ENCODE data around the gene ACTL10. TPM values are rescaled to one million over a fixed set of nuclear protein-coding genes. Genes with fewer than 3 reads are reported as not detected.

Gene ACTL10
- total RNA-seq, 1 donor from 2014 or later = 3.6 TPM

GRCh38 chr20:33673114-33673409, 6.3 kb downstream of the ACTL10 start:
- peak overlapping the region; percentile 48 for H3K4me3 ChIP-seq (ENCODE audit: low read depth, low read length)
- no peak for TF ChIP-seq CTCF (IDR thresholded peaks at IDR 0.05; ENCODE audit: insufficient read depth, low read length, poor library complexity, severe bottlenecking)
- no peaks in the 10 kb centered on the region for H3K27me3 ChIP-seq (ENCODE audit: control insufficient read depth, insufficient read depth, low read length)

GRCh38 chr20:33673410-33674293, 6.9 kb downstream of the ACTL10 start:
- no peaks in the 10 kb centered on the region for H3K36me3 ChIP-seq (ENCODE audit: control insufficient read depth, insufficient read depth, low read length)
- TF ChIP-seq CTCF (IDR thresholded peaks at IDR 0.05; ENCODE audit: insufficient read depth, low read length, poor library complexity, severe bottlenecking) = no peak
- DNase-seq (ENCODE audit: low read depth) = no peak
- H3K4me3 ChIP-seq (ENCODE audit: low read depth, low read length) = peak overlapping the region; percentile 48
- H3K27me3 ChIP-seq (ENCODE audit: control insufficient read depth, insufficient read depth, low read length) = no peaks in the 10 kb centered on the region

More at GRCh38 chr20:33673114-33673409, 6.3 kb downstream of the ACTL10 start:
- H3K36me3 ChIP-seq (ENCODE audit: control insufficient read depth, insufficient read depth, low read length) = no peaks in the 10 kb centered on the region
- DNase-seq (ENCODE audit: low read depth) = no peak

- Histone ChIP-seq H3K4me3 (ENCODE audit: low read depth, low read length) (peak within 1 kb of the TSS; percentile 48), H3K27me3 (ENCODE audit: control insufficient read depth, insufficient read depth, low read length) (no peaks in the 10 kb centered on the region), H3K36me3 (ENCODE audit: control insufficient read depth, insufficient read depth, low read length) (no peaks in the 10 kb centered on the region)
- no peak for DNase-seq (ENCODE audit: low read depth)
- TF ChIP-seq CTCF (IDR thresholded peaks at IDR 0.05; ENCODE audit: insufficient read depth, low read length, poor library complexity, severe bottlenecking) = no peak
These were observed 7.8 kb downstream of the ACTL10 start, which contains the start of gene NECAB3 for GRCh38 chr20:33674294-33675135. TSS of gene NECAB3 (minus strand) at chr20:33674428. CDS start at chr20:33674352, 76 bp downstream.

GRCh38 chr20:33675136-33675959, 8.6 kb downstream of the ACTL10 start:
- Histone ChIP-seq H3K27me3 (ENCODE audit: control insufficient read depth, insufficient read depth, low read length) (no peaks in the 10 kb centered on the region), H3K36me3 (ENCODE audit: control insufficient read depth, insufficient read depth, low read length) (no peaks in the 10 kb centered on the region), H3K4me3 (ENCODE audit: low read depth, low read length) (no peak overlapping the region)
- TF ChIP-seq CTCF (IDR thresholded peaks at IDR 0.05; ENCODE audit: insufficient read depth, low read length, poor library complexity, severe bottlenecking) = no peak
- no peak for DNase-seq (ENCODE audit: low read depth)

- Histone ChIP-seq H3K4me3 (ENCODE audit: low read depth, low read length) (no peak overlapping the region), H3K27me3 (ENCODE audit: control insufficient read depth, insufficient read depth, low read length) (no peaks in the 10 kb centered on the region), H3K36me3 (ENCODE audit: control insufficient read depth, insufficient read depth, low read length) (no peaks in the 10 kb centered on the region)
- no peak for DNase-seq (ENCODE audit: low read depth)
- TF ChIP-seq CTCF (IDR thresholded peaks at IDR 0.05; ENCODE audit: insufficient read depth, low read length, poor library complexity, severe bottlenecking) = no peak
These were observed 9.4 kb downstream of the ACTL10 start for GRCh38 chr20:33676121-33676520.

All from kidney epithelial cell (primary cell).